IPS-18a (cell line): ENCODE data around the gene INPP5K.
"Not testable (repeated sequence)": the region's sequence is repeated elsewhere in the genome, so short reads cannot be mapped to it uniquely, and the experiment has no call there.

ENCODE experiments used
- H3K27ac ChIP-seq: one replicate; pipeline ENCODE4 v1.5.1; 2013; ENCODE audit warnings: low read length
- H3K27me3 ChIP-seq: one replicate; pipeline ENCODE4 v1.6.1; 2013; ENCODE audit warnings: mild to moderate bottlenecking, low read length; ENCODE audit not compliant: control insufficient read depth, insufficient read depth
- H3K36me3 ChIP-seq: one replicate; pipeline ENCODE4 v1.6.1; 2013; ENCODE audit warnings: low read depth, low read length; ENCODE audit not compliant: control insufficient read depth
- H3K4me1 ChIP-seq: one replicate; pipeline ENCODE4 v1.6.1; 2013; ENCODE audit warnings: low read depth, low read length; ENCODE audit not compliant: control insufficient read depth
- H3K4me3 ChIP-seq: one replicate; pipeline ENCODE4 v1.5.1; 2013; ENCODE audit warnings: low read length
- H3K9ac ChIP-seq: one replicate; pipeline ENCODE4 v1.6.1; 2013; ENCODE audit warnings: mild to moderate bottlenecking, low read length, moderate library complexity
- H3K9me3 ChIP-seq: one replicate; pipeline ENCODE4 v1.6.1; 2013; ENCODE audit warnings: low read depth, low read length; ENCODE audit not compliant: control insufficient read depth

INPP5K gene

DNA sequence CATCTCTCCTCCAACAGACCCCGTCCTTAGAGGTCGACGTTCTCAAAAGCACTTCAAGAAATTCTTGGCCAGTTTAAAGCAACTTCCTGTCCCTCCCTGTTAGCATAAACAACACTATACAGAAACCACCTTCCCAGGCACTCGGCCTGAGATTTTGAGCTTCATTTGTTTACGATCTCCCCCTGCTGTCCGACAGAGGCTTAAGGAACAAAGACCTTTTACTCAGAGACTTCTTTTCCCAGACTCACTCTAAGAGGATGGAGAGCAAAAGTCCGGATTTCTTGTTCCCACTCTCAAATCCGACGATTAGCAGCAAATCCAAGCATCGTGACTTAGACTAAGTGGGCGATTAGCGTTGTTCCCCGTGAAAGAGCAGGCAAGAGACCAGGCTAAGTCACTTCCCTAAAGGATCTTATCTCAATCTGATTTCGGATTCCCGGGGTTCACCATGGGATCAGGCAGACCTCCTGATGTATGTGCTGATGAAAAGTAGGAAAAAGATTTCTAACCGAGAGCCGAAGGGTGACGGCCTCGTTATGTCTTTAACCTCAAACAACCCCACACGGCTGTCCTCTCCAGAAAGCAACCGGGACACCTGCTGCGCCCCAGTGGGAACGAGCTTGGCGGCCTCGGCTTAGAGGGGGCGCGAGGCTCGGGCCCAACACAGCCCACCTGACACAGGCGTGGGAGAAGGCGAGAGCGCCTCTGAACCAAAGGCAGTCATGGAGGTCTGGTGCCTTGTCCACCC is 598 bp downstream of the INPP5K start:
- Histone ChIP-seq H3K36me3 (peaks cover 4% of the 10 kb centered on the region), H3K27ac (no peak overlapping the region), H3K9me3 (no peaks in the 10 kb centered on the region), H3K27me3 (no peaks in the 10 kb centered on the region), H3K4me3 (peak overlapping the region; percentile 78), H3K9ac (peak overlapping the region; percentile 50), H3K4me1 (peaks cover 4% of the 10 kb centered on the region)

DNA sequence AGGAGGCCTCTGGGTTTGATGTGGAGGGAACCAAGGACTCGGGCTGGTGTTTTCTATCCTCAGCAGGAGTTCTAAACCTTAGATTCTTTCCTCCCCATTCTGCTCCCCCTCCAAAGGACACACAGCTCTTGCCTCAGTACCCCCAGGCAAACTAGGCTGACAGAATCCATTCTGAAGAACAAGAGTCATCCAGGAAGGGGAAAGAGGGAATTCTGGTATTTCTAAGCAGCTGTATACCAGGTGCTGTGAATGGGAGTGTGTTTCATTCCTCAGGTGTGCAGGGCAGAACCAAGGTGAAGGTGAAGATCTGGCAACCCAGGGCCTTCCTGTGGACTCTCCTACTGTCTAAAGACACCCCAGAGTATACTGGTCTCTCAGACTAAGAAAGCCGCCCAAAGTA is 4.1 kb downstream of the INPP5K start:
- Histone ChIP-seq H3K4me1 (peaks cover 4% of the 10 kb centered on the region), H3K9ac (no peak overlapping the region), H3K36me3 (peaks cover 4% of the 10 kb centered on the region), H3K27me3 (no peaks in the 10 kb centered on the region), H3K4me3 (no peak overlapping the region), H3K9me3 (no peaks in the 10 kb centered on the region), H3K27ac (no peak overlapping the region)

DNA sequence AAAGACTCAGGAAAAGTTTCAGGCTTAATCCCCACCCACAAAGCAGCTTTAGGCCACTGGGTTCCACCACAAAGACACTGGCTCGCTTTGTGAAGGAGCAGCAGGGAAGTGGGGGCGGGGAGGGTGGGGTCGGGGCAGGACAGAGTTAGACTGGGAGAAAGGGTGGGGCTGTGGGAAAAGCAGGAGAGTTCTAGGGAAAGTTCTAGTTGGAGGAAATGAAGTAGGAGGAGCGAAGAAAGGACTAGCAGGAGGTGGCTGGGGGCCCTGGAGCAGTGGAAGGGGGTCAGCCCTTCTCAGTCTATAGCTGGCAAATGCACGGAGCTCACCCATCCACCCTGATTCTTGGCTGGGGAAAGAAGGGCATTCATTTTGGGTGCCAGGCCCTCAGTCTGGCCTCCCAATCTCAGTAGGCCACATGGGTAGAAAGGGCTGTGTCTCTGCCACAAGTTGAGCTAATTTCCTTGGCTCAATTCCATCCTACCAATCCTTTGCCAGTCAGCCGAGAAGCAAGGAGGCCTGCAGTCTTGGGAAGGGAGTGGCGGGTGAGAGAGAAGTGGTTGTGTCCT is 4.6 kb downstream of the INPP5K start:
- Histone ChIP-seq H3K36me3 (peaks cover 4% of the 10 kb centered on the region), H3K9ac (no peak overlapping the region)

DNA sequence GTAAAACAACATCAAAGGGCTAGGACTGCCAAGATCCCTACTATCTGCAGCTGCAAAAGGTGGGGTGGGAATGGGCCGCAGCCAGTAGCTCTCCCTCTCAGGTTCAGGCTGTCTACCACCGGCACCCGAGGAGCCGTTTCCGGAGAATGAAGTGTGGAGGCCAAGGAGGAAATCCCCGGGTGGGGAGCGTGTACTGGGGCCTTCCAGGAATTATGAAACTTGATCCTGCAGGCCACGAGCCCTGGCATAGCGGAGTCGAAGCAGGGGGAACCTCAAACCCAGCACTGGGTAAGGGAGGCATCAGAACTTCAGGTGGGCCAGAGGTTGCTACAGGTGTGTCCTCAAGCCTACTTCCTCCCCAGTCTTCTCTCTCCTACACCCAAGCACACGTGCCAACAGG is 5.1 kb downstream of the INPP5K start:
- Histone ChIP-seq H3K36me3 (peaks cover 4% of the 10 kb centered on the region), H3K9ac (no peak overlapping the region), H3K27me3 (no peaks in the 10 kb centered on the region), H3K27ac (no peak overlapping the region), H3K9me3 (no peaks in the 10 kb centered on the region), H3K4me3 (no peak overlapping the region), H3K4me1 (peaks cover 4% of the 10 kb centered on the region)

More for the DNA sequence above, 4.6 kb downstream of the INPP5K start:
- no peaks in the 10 kb centered on the region for H3K9me3 ChIP-seq
- H3K27me3 ChIP-seq: no peaks in the 10 kb centered on the region
- H3K4me1 ChIP-seq: peaks cover 4% of the 10 kb centered on the region
- H3K27ac ChIP-seq: no peak overlapping the region
- no peak overlapping the region for H3K4me3 ChIP-seq

DNA sequence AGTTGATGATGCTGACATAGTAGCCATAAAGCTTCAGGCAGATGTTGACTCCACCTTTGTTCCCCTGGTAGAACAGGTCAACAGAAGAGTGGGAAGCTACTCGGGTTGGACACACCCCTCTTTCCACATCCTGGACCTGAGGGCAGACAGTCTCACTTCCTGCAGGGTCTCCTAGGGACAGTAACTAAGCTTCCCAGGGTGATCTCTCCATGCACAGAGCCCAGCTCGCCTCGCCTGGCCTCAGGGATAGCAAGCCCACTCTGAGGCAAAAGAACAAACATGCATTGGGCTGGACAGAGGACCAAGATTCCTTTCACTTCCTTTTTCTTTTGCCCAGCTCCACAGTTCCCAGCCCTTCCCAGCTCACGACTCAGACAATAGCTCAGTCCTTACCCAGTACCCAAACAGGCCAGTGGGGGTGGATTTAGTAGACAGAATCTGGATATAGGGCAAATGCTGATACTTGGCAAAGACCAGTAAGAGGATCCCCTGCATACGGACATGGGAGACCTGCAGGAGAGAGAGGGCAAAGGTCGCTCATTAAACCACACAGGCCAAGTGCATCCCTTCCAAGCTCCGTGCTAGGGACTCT is 7.0 kb downstream of the INPP5K start:
- Histone ChIP-seq H3K9me3 (no peaks in the 10 kb centered on the region), H3K4me3 (no peak overlapping the region), H3K36me3 (peaks cover 4% of the 10 kb centered on the region), H3K27ac (no peak overlapping the region), H3K27me3 (no peaks in the 10 kb centered on the region), H3K4me1 (no peaks in the 10 kb centered on the region), H3K9ac (no peak overlapping the region)

DNA sequence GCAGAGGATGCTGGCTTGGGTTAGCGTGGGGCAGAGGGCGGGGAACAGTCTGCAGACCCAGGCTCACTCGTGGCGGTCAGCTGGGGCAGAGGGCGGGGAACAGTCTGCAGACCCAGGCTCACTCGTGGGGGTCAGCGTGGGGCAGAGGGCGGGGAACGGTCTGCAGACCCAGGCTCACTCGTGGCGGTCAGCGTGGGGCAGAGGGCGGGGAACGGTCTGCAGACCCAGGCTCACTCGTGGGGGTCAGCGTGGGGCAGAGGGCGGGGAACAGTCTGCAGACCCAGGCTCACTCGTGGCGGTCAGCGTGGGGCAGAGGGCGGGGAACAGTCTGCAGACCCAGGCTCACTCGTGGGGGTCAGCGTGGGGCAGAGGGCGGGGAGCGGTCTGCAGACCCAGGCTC is 7.7 kb downstream of the INPP5K start:
- not testable (repeated sequence) for H3K27me3 ChIP-seq, H3K27ac ChIP-seq, H3K9ac ChIP-seq, H3K4me3 ChIP-seq, H3K36me3 ChIP-seq, H3K4me1 ChIP-seq, H3K9me3 ChIP-seq

DNA sequence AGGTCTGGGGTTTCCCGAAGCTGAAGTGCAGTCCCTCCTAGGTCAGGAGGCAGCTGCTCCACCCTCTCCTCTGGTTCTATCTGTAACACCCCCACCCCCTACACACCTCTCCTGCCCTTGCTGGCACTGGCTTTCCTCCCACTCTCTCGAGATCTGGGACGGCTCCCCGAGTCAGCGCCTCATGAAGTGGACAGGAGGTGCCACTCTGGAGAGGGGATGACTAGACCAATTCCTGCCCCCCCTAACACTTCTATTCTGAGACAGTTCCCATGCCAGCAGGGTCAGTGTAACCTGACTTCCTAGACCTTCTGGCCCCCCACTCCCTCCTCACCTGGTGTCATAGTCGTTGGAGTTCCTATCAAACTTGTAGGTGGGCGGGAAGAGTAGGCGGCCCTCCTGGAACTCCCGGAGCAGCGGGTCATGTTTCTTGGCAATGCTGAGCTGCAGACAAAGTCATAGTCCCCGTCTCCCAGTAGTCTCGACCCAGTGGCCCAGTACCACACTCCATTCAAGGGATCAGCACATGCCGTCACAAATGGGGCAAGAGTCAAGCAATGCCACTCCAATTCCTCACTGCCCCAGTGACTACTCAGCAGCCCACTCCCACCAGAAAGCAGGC is 9.7 kb downstream of the INPP5K start:
- H3K27me3 ChIP-seq: no peaks in the 10 kb centered on the region
- H3K4me1 ChIP-seq: no peaks in the 10 kb centered on the region
- no peaks in the 10 kb centered on the region for H3K36me3 ChIP-seq
- H3K27ac ChIP-seq: no peak overlapping the region
- no peak overlapping the region for H3K9ac ChIP-seq
- H3K4me3 ChIP-seq: no peak overlapping the region
- H3K9me3 ChIP-seq: no peaks in the 10 kb centered on the region

DNA sequence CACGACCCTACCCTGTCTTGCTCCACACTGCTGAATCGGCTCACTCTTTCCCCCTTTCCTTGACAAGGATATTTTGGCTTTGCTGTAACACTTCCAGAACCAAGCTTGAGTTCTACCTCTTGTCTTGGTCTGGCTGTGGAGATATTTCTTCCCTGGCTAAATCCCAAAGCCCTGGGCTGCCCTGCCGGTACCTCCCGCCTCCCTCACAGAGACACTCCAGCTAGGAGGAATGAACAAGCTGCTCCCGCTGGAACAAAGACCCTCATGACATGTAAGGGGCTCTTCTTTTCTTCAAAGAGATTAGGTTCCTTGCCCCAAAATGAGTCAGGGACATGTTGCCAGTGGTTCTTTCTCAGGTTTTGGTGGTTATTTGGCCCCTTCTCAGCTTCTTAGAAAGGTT is 10.8 kb downstream of the INPP5K start:
- no peaks in the 10 kb centered on the region for H3K36me3 ChIP-seq

DNA sequence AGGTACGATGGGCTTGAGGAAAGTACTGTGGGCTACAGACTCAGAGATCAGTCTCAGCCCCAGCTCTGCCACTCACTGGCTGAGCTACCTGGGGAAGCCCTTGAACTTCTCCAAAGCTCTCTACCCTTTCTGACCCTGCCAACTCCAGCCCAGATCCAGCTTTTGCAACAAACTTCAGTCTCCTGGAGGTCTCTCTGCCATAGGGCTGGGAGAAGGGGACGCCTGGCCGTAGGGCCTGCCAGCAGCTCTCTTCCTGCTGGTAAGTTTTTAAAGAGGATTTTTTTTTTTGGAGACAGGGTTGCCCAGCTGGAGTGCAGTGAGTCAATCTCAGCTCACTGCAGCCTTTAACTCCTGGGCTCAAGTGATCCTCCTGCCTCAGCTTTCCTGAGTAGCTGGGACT is 11.5 kb downstream of the INPP5K start:
- H3K4me3 ChIP-seq: no peak overlapping the region
- H3K27ac ChIP-seq: no peak overlapping the region
- no peak overlapping the region for H3K9ac ChIP-seq
- no peaks in the 10 kb centered on the region for H3K9me3 ChIP-seq
- H3K4me1 ChIP-seq: no peaks in the 10 kb centered on the region
- no peaks in the 10 kb centered on the region for H3K36me3 ChIP-seq
- H3K27me3 ChIP-seq: no peaks in the 10 kb centered on the region

More for the DNA sequence above, 10.8 kb downstream of the INPP5K start:
- Histone ChIP-seq H3K27me3 (no peaks in the 10 kb centered on the region), H3K9ac (no peak overlapping the region), H3K4me1 (no peaks in the 10 kb centered on the region), H3K27ac (no peak overlapping the region), H3K4me3 (no peak overlapping the region), H3K9me3 (no peaks in the 10 kb centered on the region)

DNA sequence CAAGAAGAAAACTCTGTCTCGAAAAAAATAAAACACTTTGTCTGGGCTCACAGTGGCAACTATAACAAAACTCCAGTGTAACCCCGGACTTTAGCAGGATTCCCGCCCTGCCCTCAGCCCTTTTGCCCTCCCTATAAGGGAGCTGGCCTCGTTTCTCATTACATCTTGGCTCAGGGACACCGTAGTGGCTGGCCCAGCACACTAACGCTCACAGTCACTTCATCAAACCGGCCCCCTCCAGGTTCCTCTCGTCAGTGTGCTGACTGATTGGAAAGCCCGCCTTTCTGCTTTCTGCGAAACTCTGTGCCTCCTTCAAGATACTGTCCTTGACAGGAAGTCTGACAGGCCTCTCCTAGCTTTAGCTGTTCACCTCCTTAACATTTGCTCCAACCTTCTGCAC is 12.7 kb downstream of the INPP5K start:
- H3K9me3 ChIP-seq: no peaks in the 10 kb centered on the region
- no peaks in the 10 kb centered on the region for H3K27me3 ChIP-seq
- H3K4me3 ChIP-seq: no peak overlapping the region
- H3K27ac ChIP-seq: no peak overlapping the region
- H3K4me1 ChIP-seq: no peaks in the 10 kb centered on the region
- no peaks in the 10 kb centered on the region for H3K36me3 ChIP-seq
- H3K9ac ChIP-seq: no peak overlapping the region

DNA sequence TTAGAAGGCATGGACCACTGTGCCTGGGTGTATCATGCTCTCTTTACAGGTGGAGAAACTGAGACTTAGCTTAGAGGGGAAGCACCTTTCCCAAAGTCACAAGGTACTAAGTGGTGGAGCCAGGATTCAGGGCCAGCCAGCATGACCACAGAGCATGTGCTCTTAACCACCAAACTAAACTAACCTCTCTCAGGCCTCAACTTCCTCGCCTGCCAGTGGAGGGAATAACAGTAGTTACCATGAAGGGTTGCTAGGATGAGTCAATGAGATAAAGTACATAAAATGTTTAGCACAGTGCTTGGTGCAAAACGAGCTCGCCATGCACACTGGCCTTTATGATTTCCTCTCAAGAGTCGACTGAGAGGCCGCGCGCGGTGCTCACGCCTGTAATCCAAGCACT is 17.5 kb downstream of the INPP5K start:
- no peaks in the 10 kb centered on the region for H3K4me1 ChIP-seq
- no peaks in the 10 kb centered on the region for H3K27me3 ChIP-seq
- no peak overlapping the region for H3K9ac ChIP-seq
- no peaks in the 10 kb centered on the region for H3K9me3 ChIP-seq
- H3K36me3 ChIP-seq: no peaks in the 10 kb centered on the region
- H3K27ac ChIP-seq: no peak overlapping the region
- H3K4me3 ChIP-seq: no peak overlapping the region
